Measurements from ENCODE around the gene GID4. TPM values are rescaled to one million over a fixed set of nuclear protein-coding genes. Genes with fewer than 3 reads are reported as not detected.
A peak's percentile ranks its signal among the peaks of the same experiment; 100 is the strongest.

GID4 gene
- polyA plus RNA-seq, 12 donors: 10.4 to 14.1 (median 12.8) TPM; not detected in 1

GRCh38 chr17:18011286-18011685 is 27.9 kb upstream of the GID4 start:
- no peak for DNase-seq

DNA sequence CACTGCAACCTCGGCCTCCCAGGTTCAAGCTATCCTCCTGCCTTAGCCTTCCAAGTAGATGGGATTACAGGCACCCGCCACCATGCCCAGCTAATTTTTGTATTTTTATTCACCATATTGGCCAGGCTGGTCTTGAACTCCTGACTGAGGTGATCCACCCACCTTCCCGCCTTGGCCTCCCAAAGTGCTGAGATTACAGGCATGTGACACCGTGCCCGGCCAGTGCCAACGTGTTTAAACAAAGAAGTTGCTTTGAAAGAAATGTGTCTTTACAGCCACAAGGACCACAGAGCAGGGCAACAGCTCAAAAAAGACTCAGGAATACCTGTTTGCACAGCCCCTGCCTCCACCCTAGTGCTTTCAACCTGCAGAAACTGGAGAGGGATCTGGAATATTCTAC is 25.2 kb upstream of the GID4 start:
- no peak for DNase-seq

DNA sequence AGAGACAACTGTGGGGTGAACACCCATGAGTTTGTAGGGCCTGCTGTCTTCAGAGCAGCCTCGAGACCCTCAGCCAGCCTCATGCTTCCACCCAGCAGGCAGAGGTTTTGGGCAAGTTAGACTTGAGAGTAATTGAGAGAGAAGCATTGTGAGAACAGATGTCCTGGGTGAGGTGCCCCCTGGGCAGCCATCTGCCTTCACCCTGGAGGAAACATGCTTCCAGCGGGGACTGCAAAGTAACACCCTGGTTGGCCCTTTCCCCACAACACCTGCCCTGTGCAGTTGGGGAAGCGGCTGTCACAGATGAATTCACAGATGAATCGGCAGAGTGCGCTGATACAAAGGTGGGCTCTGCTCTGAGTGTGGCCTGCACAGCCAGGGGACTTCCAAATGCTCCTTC is 23.6 kb upstream of the GID4 start:
- DNase-seq: no peak

- no peak for DNase-seq
These were observed 22.8 kb upstream of the GID4 start for GRCh38 chr17:18016426-18016825.

DNA sequence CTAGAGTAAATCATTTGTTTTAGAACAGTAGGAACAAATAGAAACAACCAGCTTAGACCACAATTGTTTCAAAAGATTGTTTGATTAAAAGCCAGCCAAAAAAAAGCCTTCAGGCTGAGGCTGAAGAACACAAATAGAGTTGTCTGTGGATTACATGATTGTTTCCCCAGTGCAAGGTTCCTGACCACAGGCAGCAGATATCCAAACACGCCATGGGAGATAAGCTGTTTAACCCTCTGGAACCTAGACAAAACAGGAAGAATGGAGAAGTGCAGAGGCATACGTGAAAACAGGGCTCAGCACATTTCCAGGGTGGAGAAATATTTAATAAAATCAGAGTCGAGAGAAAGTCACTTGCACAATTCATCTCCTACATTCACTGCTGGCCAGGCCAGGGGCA is 21.2 kb upstream of the GID4 start:
- DNase-seq: no peak

GRCh38 chr17:18018411-18018921 is 20.7 kb upstream of the GID4 start:
- DNase-seq: no peak

DNA sequence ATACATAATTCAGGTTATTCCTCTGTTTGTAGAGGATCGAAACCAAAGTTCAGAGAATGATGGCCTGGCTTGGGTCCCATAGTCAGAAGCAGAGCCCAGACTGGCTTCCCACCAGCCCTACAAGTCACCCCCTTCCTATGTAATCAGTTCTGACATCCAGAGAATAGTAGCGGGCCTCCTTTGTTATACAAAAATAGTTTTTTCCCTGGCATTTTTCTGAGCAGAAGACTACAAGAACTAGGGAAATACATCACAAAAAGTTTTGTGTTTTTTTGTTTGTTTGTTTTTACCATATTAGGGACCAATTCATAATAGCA is 19.4 kb upstream of the GID4 start:
- DNase-seq: no peak

- DNase-seq: no peak
These were observed 18.2 kb upstream of the GID4 start for GRCh38 chr17:18020971-18021370.

DNA sequence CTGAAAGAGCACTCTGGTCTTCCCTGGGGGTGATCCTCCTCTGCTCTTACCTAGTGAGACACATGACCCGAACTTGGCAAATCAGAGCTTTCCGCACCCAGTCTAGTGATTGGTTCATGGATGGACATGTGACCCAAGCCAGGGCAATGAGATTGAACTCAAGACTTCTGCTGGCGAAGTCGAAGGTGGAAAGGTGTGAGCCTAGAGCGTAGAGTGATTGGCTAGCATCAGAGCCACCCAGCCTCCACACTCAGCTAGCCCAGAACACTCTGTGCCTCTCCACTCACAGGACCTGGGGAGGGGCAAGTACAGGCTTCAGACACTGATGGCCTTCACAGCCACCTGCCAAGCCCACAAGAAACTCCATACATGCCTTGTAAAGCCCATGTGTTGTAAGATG is 17.8 kb upstream of the GID4 start:
- DNase-seq: no peak

- DNase-seq: no peak
These were observed 13.8 kb upstream of the GID4 start for GRCh38 chr17:18025241-18025944.

- DNase-seq: no peak
These were observed 13.0 kb upstream of the GID4 start for GRCh38 chr17:18025945-18026776.

DNA sequence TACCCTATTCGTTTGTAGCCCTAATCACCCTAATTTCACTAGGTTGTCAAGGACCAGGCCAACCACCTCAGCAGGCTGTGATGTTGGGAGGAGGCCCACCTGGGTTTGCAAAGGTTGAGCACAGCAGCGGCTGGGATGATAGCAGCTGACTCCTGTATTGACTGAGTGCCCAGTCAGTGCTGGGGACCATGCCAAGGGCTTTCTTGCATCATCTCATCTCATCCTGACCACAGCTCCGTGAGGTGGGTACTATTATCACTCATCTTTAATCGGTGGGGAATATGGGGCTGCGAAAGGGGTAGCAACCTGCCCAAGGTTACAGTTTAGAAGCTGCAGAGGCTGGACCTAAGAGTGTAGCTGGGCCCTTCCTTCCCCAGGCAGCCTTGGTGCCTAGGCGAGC is 11.9 kb upstream of the GID4 start:
- no peak for DNase-seq

DNA sequence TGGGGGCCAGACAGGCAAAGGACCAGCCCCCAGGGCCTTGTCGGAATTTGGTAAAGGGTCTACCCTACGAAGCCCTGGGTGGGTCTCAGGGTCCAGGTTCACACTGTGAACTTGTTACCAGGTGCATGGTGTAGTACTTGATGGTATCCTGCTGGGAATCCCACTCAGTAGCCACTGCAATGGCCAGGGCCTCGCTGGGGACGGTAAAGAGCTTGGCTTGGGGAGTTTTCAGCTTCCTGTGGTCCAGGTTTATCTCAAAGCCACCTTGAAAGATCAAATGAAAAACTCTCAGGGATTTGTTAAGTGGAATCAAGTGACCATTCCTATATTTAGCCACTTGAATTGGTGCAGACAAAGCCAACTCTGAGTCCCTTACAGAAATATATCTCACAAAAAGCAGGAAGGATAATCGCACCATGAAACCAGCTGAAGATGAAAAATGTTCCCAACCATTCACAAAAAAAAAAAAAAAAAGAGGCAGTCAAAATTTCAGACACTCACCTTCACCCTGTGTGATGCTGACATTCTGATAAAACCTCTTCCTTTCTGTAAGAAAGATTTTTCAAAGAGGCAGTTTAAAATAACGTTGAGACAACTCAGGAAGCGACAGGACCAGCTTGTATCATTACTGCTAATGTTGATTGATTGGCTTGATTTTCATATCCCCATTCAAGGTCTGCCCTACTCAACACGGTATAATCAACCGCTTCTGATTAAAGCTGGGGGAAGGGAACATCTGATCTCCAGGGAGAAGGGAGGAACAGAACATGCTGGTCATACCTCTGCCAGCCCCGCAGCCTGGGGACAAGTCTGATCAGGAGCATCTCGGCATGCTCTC is 10.9 kb upstream of the GID4 start:
- no peak for DNase-seq

- no peak for DNase-seq
These were observed 10.2 kb upstream of the GID4 start for GRCh38 chr17:18028952-18029540.

DNA sequence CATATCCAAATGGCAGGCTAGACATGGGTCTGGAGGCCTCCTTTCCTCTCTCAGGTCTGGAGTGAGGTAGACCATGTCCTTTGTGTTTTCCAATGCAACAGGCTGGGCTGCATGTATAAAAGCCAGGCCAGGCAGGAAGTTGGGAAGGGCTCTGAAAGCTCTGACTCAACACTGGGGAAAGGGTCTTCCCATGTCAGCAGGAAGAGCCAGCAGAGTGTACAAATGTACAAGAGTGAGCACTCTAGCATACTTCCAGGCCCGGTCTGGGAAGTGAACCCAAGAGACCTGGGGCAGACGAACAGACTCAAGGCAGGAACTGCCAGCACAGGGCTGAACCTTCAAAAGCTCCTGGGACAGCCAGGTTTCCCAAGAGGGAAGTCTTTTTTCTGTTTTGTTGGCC is 7.3 kb upstream of the GID4 start:
- no peak for DNase-seq

DNA sequence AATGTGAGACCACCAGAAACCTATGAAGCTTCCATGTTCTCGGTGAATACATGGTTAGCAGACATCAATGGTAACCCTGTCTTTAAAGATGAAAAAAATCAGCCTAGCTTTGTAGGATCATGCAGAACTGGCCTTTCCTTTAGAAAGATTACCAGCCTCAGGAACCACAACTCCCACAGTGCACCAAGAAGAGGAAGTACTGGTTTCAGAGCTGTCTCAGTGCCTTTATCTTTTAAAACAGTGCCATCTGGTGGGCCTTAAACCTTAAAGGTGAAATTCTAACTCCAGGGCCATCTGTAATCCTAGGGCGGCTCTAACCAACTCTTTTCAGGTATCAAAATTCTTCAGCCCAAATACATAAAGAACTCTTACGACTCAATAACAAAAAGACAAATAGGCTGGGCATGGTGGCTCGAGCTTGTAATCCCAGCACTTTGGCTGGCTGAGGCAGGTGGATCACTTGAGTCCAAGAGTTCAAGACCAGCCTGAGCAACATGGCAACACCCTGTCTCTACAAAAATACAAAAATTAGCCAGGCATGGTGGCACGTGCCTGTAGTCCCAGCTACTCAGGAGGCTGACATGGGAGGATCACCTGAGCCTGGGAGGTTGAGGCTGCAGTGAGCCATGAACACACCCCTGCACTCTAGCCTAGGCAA is 5.6 kb upstream of the GID4 start:
- peak; percentile 79 for DNase-seq

DNA sequence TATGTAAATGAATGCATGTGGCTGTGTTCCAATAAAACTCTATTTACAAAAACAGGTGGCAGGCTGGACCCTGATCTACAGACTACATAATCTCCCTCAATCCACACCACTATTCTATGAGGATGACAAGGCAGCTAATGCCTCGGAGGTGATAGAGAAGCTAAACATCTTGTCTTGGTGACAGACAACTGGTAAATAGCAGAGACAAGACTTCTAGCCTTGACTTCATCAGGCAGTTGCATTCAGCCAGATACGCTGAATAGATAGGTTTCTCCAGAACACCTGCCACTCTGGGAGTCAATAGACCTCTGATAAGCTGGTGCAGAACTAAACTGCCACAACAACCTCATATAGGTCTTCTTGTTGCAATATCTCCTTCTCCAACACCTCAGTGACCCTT is 3.5 kb upstream of the GID4 start:
- DNase-seq: no peak

DNA sequence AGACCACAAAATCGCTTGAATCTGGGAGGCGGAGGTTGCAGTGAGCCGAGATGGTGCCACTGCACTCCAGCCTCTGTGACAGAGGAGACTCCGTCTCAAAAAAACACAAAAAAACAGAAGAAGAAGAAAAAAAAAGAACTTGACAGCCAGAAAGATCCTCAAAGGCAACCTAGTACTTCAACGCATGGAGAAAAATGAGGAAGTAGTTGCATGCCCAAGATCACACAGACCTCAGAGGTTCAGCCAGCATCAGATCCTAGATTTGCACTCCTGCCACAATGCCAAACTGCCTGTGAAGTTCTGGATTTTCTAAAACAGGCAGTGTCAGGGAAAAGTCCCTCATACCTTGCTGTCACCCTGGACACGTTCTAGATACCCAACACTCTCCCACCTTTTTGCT is 1.7 kb upstream of the GID4 start:
- no peak for DNase-seq

- DNase-seq: no peak
These were observed 908 bp upstream of the GID4 start for GRCh38 chr17:18038149-18038850.

DNA sequence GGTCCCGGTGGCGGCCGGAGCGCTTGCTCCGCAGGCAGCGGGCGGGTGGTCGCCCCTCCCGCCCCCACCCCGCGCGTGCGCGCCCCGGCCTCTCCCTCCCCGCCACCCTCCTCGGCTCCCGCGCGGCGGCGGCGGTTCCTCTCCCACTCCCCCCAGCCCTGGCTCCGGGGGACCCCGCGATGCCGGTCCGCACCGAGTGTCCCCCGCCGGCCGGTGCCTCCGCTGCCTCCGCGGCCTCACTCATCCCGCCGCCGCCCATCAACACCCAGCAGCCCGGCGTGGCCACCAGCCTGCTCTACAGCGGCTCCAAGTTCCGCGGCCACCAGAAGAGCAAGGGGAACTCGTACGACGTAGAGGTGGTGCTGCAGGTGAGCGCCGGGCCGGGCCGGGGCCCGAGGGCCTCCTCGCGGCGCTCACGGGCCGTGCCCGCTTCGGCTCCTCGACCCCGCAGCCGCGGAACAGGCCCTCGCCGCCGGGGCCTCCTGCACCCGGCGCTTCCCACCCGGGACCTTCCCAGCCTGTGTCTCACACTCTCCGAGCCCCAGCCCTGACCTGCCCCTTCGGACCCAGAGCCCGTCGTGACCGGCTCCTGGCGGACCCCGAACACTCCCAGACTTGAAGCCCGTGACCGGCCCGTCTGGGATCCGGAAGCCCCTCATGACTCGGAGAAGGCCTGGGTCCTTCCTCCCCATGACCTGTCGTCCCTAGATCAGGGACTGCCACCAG is 490 bp downstream of the GID4 start:
- no peak for DNase-seq

Data from muscle of arm (tissue), 12 donors.